GM12892 (cell line): ENCODE measurements around the gene ZDHHC12.

ENCODE experiments used
- POLR2A ChIP-seq: IDR thresholded peaks from 2 replicates; pipeline ENCODE4 v1.6.1; 2011; ENCODE audit warnings: low read depth, low read length, control low read depth
- POLR2AphosphoS5 ChIP-seq: IDR thresholded peaks from 2 replicates; pipeline ENCODE4 v1.6.1; 2011; ENCODE audit warnings: low read depth, low read length, control low read depth
- TAF1 ChIP-seq: IDR thresholded peaks from 2 replicates; pipeline ENCODE4 v1.6.1; 2011; ENCODE audit warnings: low read depth, mild to moderate bottlenecking, control low read depth, low read length, borderline replicate concordance

DNA sequence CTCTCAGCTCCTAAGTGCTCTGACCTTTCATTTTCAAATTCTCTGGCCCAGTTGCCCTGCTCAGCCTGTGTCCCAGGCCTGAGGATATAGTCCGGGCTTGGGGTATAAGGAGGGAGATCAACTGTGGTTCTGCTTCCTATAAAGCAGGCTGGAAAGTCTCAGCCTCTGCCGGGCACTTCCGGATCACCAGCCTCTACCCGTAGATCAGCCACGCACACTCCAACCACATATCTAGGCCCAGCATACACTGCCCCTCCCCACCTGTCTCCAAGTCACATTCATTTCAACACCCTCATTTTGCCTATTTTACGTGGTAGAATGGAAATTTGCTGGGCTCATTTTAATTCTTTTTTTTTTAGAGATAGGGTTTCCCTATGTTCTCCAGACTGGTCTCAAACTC, 44.7 kb upstream of the ZDHHC12 start:
- no peak for TF ChIP-seq POLR2A
- no peak for TF ChIP-seq POLR2AphosphoS5
- TF ChIP-seq TAF1, result no peak
